Esophagus squamous epithelium (tissue), 5 donors: ENCODE measurements around the gene OR2G2. TPM values are rescaled to one million over a fixed set of nuclear protein-coding genes. Genes with fewer than 3 reads are reported as not detected.

Experiments
- DNase-seq: peaks from one replicate; lab custom pipeline; 2025; lab: John Stamatoyannopoulos, UW
- H3K27ac ChIP-seq, 4 donors: fragments of 200-600 bp; sonication (generic); one replicate each; pipeline ENCODE4 v1.5.1; 2016 to 2019; ENCODE audit warnings: mild to moderate bottlenecking in 1 of 4
- H3K27me3 ChIP-seq, 4 donors: fragments of 200-600 bp; sonication (generic); 1 replicate in 3 of 4; 2 replicates in 1 of 4; pipeline versions ENCODE4 v1.5.1 to v1.6.0; 2017 to 2021; ENCODE audit warnings: antibody characterized with exemption in 1 of 4
- H3K36me3 ChIP-seq, 3 donors: fragments of 200-600 bp; sonication (generic); one replicate each; pipeline ENCODE4 v1.5.1; 2016 to 2019
- H3K4me1 ChIP-seq, 3 donors: fragments of 200-600 bp; sonication (generic); one replicate each; pipeline ENCODE4 v1.5.1; 2017 to 2019
- H3K4me3 ChIP-seq, 4 donors: fragments of 200-600 bp; sonication (generic); 1 replicate in 3 of 4; 2 replicates in 1 of 4; pipeline ENCODE4 v1.5.1; 2016 to 2019; ENCODE audit warnings: mild to moderate bottlenecking in 2 of 4, moderate library complexity in 1 of 4
- H3K9me3 ChIP-seq, 3 donors: fragments of 200-600 bp; sonication (generic); one replicate each; pipeline ENCODE4 v1.5.1; 2016 to 2019
- CTCF ChIP-seq, 6 experiments: fragments of 450-650 bp in 4 of 6; fragments of 200-600 bp in 2 of 6; sonication (generic) in 2 of 6; IDR thresholded peaks; one replicate each; pipeline ENCODE4 v1.5.1; 2016 to 2019; ENCODE audit warnings: antibody characterized with exemption in 6 of 6, mild to moderate bottlenecking in 4 of 6, moderate library complexity in 4 of 6
- POLR2A ChIP-seq, 4 donors: fragments of 450-650 bp; IDR thresholded peaks; one replicate each; pipeline ENCODE4 v1.6.1; 2017; ENCODE audit warnings: antibody characterized with exemption in 4 of 4, mild to moderate bottlenecking in 4 of 4, moderate library complexity in 3 of 4
- WGBS, 2 donors: methylation state at CpG; one replicate each; pipeline ENCODE4 v1.1.5; 2018; 5-methylcytosine and 5-hydroxymethylcytosine counted together
- intact Hi-C: fragments of 100-400 bp; cut with DNase I; formaldehyde crosslinking; loops from one replicate; pipeline ENCODE4 v1.15.0; 2022
- total RNA-seq, 4 donors: library from RNA; depleted of rRNA; stranded (reverse); fragments of >200 nt; gene quantifications; one replicate each; pipeline ENCODE4 v1.1.0, GENCODE V29; 2016
- donor health status: DM: yes; HTN: yes; CAD: no.

The OR2G2 gene
- total RNA-seq, 4 donors from 2014 or later, result not detected

GRCh38 chr1:247548092-247548491 is 40.1 kb upstream of the OR2G2 start:
- H3K4me1 ChIP-seq, result no peaks in the 10 kb centered on the region
- no peak overlapping the region for H3K4me3 ChIP-seq
- WGBS, 2 donors, result 63 to 66% methylated on average over 5 of the region's 5 CpGs
- no peaks in the 10 kb centered on the region for H3K36me3 ChIP-seq
- intact Hi-C loops, result no loop called here
- no peak for TF ChIP-seq CTCF (IDR thresholded peaks at IDR 0.05)
- no peak for TF ChIP-seq POLR2A (IDR thresholded peaks at IDR 0.05)
- no peaks in the 10 kb centered on the region for H3K27me3 ChIP-seq
- DNase-seq, result no peak
- no peak overlapping the region for H3K27ac ChIP-seq
- no peaks in the 10 kb centered on the region for H3K9me3 ChIP-seq

- H3K9me3 ChIP-seq, result no peaks in the 10 kb centered on the region
- no peaks in the 10 kb centered on the region for H3K4me1 ChIP-seq
- H3K36me3 ChIP-seq, result no peaks in the 10 kb centered on the region
- H3K27ac ChIP-seq, result no peak within 1 kb of the TSS
- H3K4me3 ChIP-seq, result no peak within 1 kb of the TSS
- DNase-seq, result no peak
- intact Hi-C loops, result no loop called here
- no peaks in the 10 kb centered on the region for H3K27me3 ChIP-seq
- 35 to 62% methylated on average over 13 of the region's 13 CpGs for WGBS, 2 donors
- TF ChIP-seq CTCF (IDR thresholded peaks at IDR 0.05), result no peak
- no peak for TF ChIP-seq POLR2A (IDR thresholded peaks at IDR 0.05)
Measured at GRCh38 chr1:247548769-247549182, 39.4 kb upstream of the OR2G2 start, which contains the start of gene GCSAML. Gene GCSAML, plus strand, starts transcription at chr1:247549134. Its CDS starts 58 bp downstream, at chr1:247549192.

DNA sequence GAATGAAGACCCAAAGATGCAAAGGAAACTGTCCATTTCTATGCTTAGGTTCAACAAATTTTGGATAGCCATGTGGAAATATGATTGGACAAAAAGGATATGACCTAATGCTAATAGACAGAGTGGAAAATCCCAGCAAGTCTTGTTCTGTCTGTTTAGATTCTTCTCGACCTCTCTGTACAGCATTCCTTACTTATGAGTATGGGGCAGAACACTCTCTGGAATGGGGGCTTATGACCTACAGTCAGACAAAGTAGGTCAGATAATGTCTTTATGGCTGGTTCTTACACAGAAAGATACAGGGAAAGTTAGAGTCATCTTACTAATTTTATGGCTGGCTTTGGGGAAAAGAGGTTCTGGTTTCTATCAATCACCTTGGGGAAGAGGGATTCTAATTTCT is 36.4 kb upstream of the OR2G2 start:
- DNase-seq, result no peak
- intact Hi-C loops, result no loop called here
- no peak overlapping the region for H3K4me3 ChIP-seq

DNA sequence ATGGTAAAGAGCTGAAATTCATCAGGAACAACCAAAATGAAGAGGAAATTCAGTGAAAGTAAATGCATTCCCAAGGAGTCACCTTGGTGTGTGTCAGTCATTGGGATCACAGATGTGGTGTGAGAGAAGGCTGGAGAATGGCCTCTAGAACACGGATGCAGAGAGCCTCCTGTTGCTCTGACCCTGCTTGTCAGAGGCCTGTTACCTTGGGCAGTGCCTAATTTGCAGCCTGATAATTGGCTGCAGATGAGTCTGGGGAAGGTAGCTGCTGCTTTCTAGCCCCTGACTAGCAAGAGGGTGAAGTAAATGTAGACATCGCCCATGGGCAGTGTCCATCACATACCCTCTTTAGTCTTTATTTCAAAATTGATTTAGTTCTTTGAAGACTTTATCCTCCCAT is 35.9 kb upstream of the OR2G2 start:
- no peak overlapping the region for H3K4me3 ChIP-seq
- intact Hi-C loops, result no loop called here
- TF ChIP-seq POLR2A (IDR thresholded peaks at IDR 0.05), result no peak
- TF ChIP-seq CTCF (IDR thresholded peaks at IDR 0.05), result no peak
- no peak overlapping the region for H3K27ac ChIP-seq
- no peak for DNase-seq
- no peaks in the 10 kb centered on the region for H3K36me3 ChIP-seq
- WGBS, 2 donors, result 54 to 64% methylated on average over 2 of the region's 2 CpGs
- no peaks in the 10 kb centered on the region for H3K9me3 ChIP-seq
- H3K27me3 ChIP-seq, result no peaks in the 10 kb centered on the region
- no peaks in the 10 kb centered on the region for H3K4me1 ChIP-seq

More for the DNA sequence above, 36.4 kb upstream of the OR2G2 start:
- H3K9me3 ChIP-seq, result no peaks in the 10 kb centered on the region
- H3K4me1 ChIP-seq, result no peaks in the 10 kb centered on the region
- H3K36me3 ChIP-seq, result no peaks in the 10 kb centered on the region
- WGBS, 2 donors, result 28 to 44% methylated on average over 1 of the region's 1 CpG
- H3K27me3 ChIP-seq, result no peaks in the 10 kb centered on the region
- TF ChIP-seq POLR2A (IDR thresholded peaks at IDR 0.05), result no peak
- TF ChIP-seq CTCF (IDR thresholded peaks at IDR 0.05), result no peak
- H3K27ac ChIP-seq, result no peak overlapping the region

DNA sequence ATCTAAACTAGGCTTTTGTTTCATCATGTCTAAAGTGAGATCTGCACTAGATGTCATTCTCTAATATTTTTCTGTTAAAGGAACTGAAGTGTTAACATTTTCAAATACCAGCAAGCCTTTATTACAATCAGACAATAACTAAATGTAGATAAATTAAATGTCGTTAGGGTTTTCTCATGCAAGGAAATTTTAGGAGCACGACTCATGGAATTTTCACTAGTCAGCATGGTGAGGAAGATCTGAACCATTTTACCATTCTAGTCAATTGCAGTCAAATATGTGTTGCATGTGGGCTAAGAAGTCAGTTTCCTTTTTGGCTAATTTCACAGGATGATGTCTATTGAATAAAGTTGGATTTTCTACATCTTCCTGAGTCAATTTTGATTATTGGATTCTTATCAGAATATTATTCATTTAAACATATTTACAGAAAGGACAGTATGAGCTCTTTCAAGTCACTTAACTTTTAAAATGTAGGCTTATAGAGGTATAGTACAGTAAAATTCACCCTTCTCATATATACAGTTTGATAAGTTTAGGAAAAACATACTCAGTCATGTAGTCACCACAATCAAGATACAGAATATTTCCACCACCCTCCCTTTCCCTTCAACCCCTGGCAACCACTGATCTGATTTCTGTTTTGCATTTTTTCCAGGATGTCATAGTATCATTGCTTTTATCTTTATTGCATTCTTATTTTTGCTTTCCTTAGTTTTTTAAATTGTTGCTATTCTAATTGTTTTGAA is 30.1 kb upstream of the OR2G2 start:
- Histone ChIP-seq H3K36me3 (no peaks in the 10 kb centered on the region), H3K4me1 (no peaks in the 10 kb centered on the region), H3K4me3 (no peak overlapping the region), H3K27ac (no peak overlapping the region), H3K27me3 (no peaks in the 10 kb centered on the region), H3K9me3 (no peaks in the 10 kb centered on the region)
- WGBS, 2 donors, result 69 to 82% methylated on average over 2 of the region's 2 CpGs
- TF ChIP-seq CTCF (IDR thresholded peaks at IDR 0.05), result no peak
- no peak for TF ChIP-seq POLR2A (IDR thresholded peaks at IDR 0.05)
- intact Hi-C loops, result no loop called here
- DNase-seq, result no peak
